MCF 10A (cell line): ENCODE data around the gene ALDH5A1. TPM values are rescaled to one million over a fixed set of nuclear protein-coding genes. Genes with fewer than 3 reads are reported as not detected.
"Not testable (repeated sequence)": the region's sequence is repeated elsewhere in the genome, so short reads cannot be mapped to it uniquely, and the experiment has no call there.

Experiments
- BruUV-seq: library from RNA; stranded (reverse); fragments of 400-500 nt; replicated peaks from 2 replicates; lab custom pipeline; 2021; lab: Mats Ljungman, UMichigan
- CTCF ChIA-PET: fragments of 300-600 bp; sonication (Branson Sonifier 250); formaldehyde crosslinking; extraction: SDS; loops from one replicate; lab custom pipeline; 2021; ENCODE audit warnings: antibody characterized with exemption, inconsistent platforms; lab: Yijun Ruan, JAX
- POLR2A ChIA-PET: fragments of 300-600, 350-650 bp; sonication (Branson Sonifier 250); formaldehyde crosslinking; extraction: SDS; loops from one replicate; lab custom pipeline; 2020; ENCODE audit warnings: antibody characterized with exemption, inconsistent platforms; lab: Yijun Ruan, JAX
- DNase-seq: peaks from one replicate; pipeline ENCODE4 v3.0.0-alpha.2; 2018; ENCODE audit not compliant: unreplicated experiment
- H3K27ac Mint-ChIP-seq: one replicate; pipeline ENCODE4 v1.8.0; 2022; ENCODE audit warnings: mild to moderate bottlenecking, low read depth, mixed read lengths; ENCODE audit not compliant: unreplicated experiment
- H3K27me3 Mint-ChIP-seq: one replicate; pipeline ENCODE4 v1.8.0; 2022; ENCODE audit warnings: mixed read lengths; ENCODE audit not compliant: insufficient read depth, unreplicated experiment
- H3K36me3 Mint-ChIP-seq: one replicate; pipeline ENCODE4 v1.8.0; 2022; ENCODE audit warnings: mild to moderate bottlenecking, moderate library complexity, mixed read lengths; ENCODE audit not compliant: insufficient read depth, unreplicated experiment
- H3K4me1 Mint-ChIP-seq: one replicate; pipeline ENCODE4 v1.8.0; 2022; ENCODE audit warnings: mixed read lengths; ENCODE audit not compliant: insufficient read depth, unreplicated experiment
- H3K4me3 Mint-ChIP-seq: one replicate; pipeline ENCODE4 v1.8.0; 2022; ENCODE audit warnings: mild to moderate bottlenecking, moderate library complexity, mixed read lengths; ENCODE audit not compliant: unreplicated experiment
- H3K9me3 Mint-ChIP-seq: one replicate; pipeline ENCODE4 v1.8.0; 2022; ENCODE audit warnings: mixed read lengths; ENCODE audit not compliant: unreplicated experiment
- CTCF ChIP-seq: fragments of 200-600 bp; IDR thresholded peaks from one replicate; pipeline ENCODE4 v1.8.0; 2022; ENCODE audit warnings: antibody characterized with exemption, mild to moderate bottlenecking; ENCODE audit not compliant: unreplicated experiment
- intact Hi-C: fragments of 100-400 bp; cut with micrococcal nuclease; formaldehyde crosslinking; loops from 2 replicates; pipeline ENCODE4 v1.14.1; 2022
- total RNA-seq: library from RNA; stranded (reverse); gene quantifications from 2 replicates; pipeline ENCODE4 v1.2.3, GENCODE V29; 2022

Gene ALDH5A1
- total RNA-seq, 1 experiment from 2014 or later, result 1.7 TPM

- H3K27me3 Mint-ChIP-seq, result no peaks in the 10 kb centered on the region
- no peaks in the 10 kb centered on the region for H3K9me3 Mint-ChIP-seq
- no peaks in the 10 kb centered on the region for H3K36me3 Mint-ChIP-seq
- peaks cover 8% of the 10 kb centered on the region for H3K4me1 Mint-ChIP-seq
- intact Hi-C loops, result no loop called here
- no peak for TF ChIP-seq CTCF
- ChIA-PET CTCF (interaction anchor here (0.6 to 0.7 kb wide), 2 partner anchors 82 to 323 kb away, joined by 3 to 5 read pairs; no protein-coding TSS in a partner anchor), POLR2A (no interaction called here)
- DNase-seq, result peak; percentile 34
- H3K4me3 Mint-ChIP-seq, result no peak overlapping the region
- no peak overlapping the region for H3K27ac Mint-ChIP-seq
- no TSS peak for BruUV-seq
Measured at GRCh38 chr6:24504287-24504648, 9.5 kb downstream of the ALDH5A1 start.

GRCh38 chr6:24504649-24505586, 10.1 kb downstream of the ALDH5A1 start:
- Mint-ChIP-seq H3K27ac (no peak overlapping the region), H3K9me3 (no peaks in the 10 kb centered on the region), H3K4me3 (no peak overlapping the region), H3K27me3 (no peaks in the 10 kb centered on the region), H3K4me1 (peaks cover 8% of the 10 kb centered on the region), H3K36me3 (no peaks in the 10 kb centered on the region)
- BruUV-seq, result no TSS peak
- CTCF ChIA-PET, result interaction anchor here (0.6 kb wide), 1 partner anchor 323 kb away, joined by 5 read pairs; no protein-coding TSS in a partner anchor
- DNase-seq, result no peak
- POLR2A ChIA-PET, result no interaction called here
- TF ChIP-seq CTCF, result no peak
- intact Hi-C loops, result no loop called here

GRCh38 chr6:24506814-24507520, 12.2 kb downstream of the ALDH5A1 start:
- Mint-ChIP-seq H3K36me3 (no peaks in the 10 kb centered on the region), H3K27me3 (no peaks in the 10 kb centered on the region), H3K9me3 (no peaks in the 10 kb centered on the region), H3K27ac (no peak overlapping the region), H3K4me3 (no peak overlapping the region), H3K4me1 (peaks cover 8% of the 10 kb centered on the region)
- ChIA-PET CTCF (no interaction called here), POLR2A (no interaction called here)
- TF ChIP-seq CTCF, result no peak
- DNase-seq, result no peak
- BruUV-seq, result no TSS peak
- intact Hi-C loops, result no loop called here

GRCh38 chr6:24511976-24512375, 17.2 kb downstream of the ALDH5A1 start:
- DNase-seq, POLR2A ChIA-PET, intact Hi-C loops, H3K27ac Mint-ChIP-seq, H3K4me3 Mint-ChIP-seq, H3K4me1 Mint-ChIP-seq, H3K36me3 Mint-ChIP-seq, H3K27me3 Mint-ChIP-seq, BruUV-seq, H3K9me3 Mint-ChIP-seq: not testable (repeated sequence)
- CTCF ChIA-PET, result interaction anchor here (1.0 to 1.3 kb wide), 2 partner anchors 8 to 9 kb away, joined by 3 to 4 read pairs; no protein-coding TSS in a partner anchor
